HG03558 (cell line): Measurements from ENCODE around the gene MBTPS1.
A peak's percentile ranks its signal among the peaks of the same experiment; 100 is the strongest.

Experiments used
- ATAC-seq: cut with Tn5 transposase; IDR thresholded peaks from one replicate; pipeline ENCODE4 v1.9.1; 2021; ENCODE audit warnings: moderate number of reproducible peaks; ENCODE audit not compliant: unreplicated experiment; ENCODE audit errors: extremely low read depth

MBTPS1 gene

GRCh38 chr16:84116720-84117493, at the start of gene MBTPS1:
MBTPS1 (minus strand) TSS chr16:84116942; CDS start chr16:84101783, 15,159 bp downstream.
- peak; percentile 83 for ATAC-seq

DNA sequence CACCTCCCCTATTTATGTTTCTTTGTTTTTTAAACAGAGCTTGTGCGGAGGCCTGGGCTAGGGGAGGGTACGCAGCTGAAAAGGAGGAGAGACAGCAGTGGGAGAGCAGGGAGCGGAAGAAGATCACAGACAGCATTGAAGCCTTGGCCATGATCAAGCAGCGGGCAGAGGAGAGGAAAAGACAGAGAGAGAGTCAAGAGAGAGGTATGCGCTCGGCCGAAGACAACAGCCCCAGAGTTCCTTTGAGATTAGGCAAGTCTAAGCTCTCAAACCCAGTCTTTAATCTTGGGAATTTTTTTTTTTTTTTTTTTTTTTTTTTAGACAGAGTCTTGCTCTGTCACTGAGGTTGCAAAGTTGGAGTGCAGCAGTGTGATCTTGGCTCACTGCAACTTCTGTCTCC, 49.0 kb upstream of the MBTPS1 start:
- no peak for ATAC-seq

DNA sequence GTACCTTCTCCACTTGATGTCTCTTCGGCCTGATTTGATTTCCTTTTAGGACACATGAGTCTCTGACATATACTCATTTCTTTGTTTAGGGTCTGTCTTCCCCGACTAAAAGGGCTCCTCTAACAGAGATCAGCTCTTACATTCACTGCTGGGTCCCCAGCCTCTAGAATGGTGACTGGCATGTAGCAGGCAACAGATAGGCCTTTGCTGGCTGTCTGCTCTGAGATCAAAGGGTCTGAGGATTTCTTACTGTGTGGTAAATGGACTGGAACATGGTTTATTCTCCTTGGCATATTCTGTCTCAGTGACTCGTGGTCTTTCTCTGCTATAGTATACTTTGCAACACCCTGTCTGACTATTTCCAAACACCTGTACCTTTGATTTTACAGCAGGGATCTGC, 45.1 kb upstream of the MBTPS1 start:
- no peak for ATAC-seq

DNA sequence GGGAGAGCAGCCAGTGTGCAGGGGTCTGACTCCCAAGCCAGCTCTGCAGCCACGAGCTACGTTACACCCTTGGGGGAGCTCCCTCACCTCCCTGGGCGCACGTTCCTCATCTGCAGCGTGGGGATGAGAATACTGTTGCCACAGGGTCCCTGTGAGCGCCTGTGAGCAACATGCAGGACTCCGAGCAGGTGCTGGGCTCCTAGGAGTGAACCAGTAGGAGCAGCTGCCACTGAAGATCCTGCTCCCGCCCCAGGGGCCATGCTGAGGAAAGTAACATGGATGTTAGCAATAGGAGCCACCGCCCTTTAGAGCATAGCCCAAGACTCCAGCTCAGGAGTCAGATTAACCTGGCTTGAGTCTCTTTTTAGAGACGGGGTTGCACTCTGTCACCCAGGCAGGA, 44.3 kb upstream of the MBTPS1 start:
- ATAC-seq: no peak

DNA sequence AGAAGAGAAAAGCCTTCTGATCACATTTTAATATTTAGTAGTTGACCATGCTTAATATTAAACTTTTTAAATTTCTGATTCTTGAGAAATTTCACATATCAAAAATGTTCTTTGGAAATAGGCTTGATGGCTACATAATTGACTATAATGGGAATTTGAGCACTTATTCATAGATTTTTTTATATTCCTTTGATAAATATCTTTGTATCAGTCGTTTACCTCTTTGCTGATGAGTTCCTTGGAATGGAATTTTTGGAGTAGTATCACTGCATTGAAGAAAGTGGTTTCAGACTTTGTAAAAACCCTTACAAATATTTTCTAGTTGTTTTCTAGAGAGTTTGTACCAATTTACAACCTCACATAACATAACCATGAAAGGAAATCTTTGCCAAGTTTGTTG, 43.1 kb upstream of the MBTPS1 start:
- no peak for ATAC-seq

GRCh38 chr16:84159007-84159406, 42.3 kb upstream of the MBTPS1 start:
- no peak for ATAC-seq

GRCh38 chr16:84156342-84156784, 39.6 kb upstream of the MBTPS1 start:
- ATAC-seq: no peak

DNA sequence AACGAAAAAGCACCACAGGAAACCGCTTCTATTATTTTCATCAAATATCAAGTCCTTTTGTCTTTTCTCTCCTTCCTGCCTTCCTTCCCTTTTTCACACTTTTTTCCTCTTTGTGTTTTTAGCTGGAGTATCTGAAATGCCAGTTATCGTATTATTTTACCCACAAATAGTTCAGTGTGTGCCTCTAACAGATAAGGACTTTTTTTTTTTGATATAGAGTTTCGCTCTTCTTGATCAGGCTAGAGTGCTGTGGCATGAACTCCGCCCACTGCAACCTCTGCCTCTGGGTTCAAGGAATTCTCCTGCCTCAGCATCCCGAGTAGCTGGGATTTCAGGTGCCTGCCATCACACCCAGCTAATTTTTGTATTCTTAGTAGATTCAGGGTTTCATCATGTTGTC, 39.0 kb upstream of the MBTPS1 start:
- ATAC-seq: no peak

DNA sequence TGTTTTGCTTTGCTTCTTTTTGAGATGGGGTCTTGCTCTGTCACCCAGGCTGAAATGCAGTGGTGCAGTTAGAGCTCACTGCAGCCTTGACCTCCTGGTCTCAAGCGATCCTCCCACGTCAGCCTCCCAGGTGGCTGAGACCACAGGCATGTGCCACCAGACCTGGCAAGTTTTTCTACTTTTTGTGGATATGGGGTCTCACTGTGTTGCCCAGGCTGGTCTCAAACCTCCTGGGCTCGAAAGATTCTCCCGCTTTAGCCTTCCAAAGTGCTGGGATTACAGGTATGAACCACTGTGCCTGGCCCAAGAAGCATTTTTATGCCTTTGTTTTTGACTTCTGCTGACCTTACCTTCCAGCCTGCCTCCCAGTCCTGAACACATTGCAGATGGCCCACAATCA, 38.5 kb upstream of the MBTPS1 start:
- ATAC-seq: no peak

- ATAC-seq: no peak
Observed at GRCh38 chr16:84153660-84154214, 37.0 kb upstream of the MBTPS1 start.

DNA sequence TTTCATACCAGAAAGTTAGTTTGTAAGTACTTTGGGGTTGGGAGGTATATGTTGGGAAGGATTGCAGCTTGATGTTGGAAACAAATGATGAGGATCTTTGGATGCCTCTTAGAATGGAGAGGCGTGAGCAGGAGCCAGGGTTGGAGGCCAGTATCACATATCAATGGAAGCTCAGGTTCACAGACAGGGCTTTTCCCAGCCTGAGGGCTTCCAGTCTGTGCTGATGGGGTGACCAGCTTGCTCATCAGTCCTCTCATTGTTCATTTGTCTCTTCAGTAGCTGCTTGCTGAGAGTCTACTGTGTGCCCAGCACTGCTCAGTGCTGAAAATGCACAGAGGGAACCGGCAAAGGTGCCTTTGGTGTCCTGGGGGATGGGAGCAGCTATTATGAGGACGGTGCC, 34.2 kb upstream of the MBTPS1 start:
- ATAC-seq: no peak

- ATAC-seq: peak; percentile 44
Observed at GRCh38 chr16:84144859-84145639, 28.3 kb upstream of the MBTPS1 start, which contains the start of the genes DNAAF1 and HSDL1. DNAAF1 (plus strand) TSS chr16:84145308; CDS start chr16:84145441, 133 bp downstream. HSDL1 (minus strand) TSS chr16:84145177; CDS start chr16:84131321, 13,856 bp downstream.

DNA sequence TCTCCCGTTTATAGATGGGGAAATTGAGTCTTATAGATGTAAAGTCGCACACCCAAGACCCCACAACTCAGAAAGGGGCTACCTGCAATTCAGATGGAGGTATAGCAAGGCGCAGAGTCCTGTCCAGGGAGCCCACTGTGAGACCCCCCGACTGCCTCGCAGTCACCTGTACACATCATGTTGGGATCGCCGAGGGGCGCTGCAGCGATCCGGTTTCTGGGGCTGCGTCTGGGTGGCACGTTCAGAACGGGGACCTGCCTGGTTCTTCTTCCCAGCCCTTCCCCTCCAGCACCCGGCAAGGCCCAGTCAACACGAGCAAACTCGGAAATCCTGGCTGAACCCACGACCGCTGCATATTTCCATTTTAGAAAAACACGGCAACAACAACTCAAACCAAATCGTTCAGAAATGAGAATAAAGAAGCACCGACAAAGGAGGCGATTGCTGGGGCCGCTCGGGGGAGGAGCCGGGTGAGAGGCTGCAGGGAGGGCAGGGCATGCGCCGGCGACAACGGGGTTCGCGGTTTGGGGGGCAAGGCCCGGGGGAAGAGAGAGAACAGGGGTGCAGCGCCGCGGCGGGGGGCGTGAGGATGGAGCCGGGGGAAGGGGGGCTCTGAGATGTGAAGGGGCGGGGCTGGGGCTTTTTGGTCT, 27.6 kb upstream of the MBTPS1 start:
- no peak for ATAC-seq

DNA sequence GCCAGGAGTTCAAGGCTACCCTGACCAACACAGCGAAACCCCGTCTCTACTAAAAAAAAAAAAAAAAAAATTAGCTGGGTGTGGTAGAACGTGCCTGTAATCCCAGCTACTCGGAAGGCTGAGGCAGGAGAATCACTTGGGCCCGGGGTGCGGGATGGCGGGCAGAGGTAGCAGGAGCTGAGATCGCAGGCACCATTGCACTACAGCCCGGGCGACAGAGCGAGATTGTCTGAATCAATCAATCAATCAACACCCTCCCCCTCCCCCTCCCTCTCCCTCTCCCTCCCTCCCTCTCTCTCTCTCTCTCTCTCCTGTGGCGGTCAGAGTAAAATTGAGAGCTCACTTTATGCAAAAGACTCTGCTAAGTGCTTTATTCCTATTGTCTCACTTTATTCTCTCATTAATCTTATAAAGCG, 27.1 kb upstream of the MBTPS1 start:
- no peak for ATAC-seq

DNA sequence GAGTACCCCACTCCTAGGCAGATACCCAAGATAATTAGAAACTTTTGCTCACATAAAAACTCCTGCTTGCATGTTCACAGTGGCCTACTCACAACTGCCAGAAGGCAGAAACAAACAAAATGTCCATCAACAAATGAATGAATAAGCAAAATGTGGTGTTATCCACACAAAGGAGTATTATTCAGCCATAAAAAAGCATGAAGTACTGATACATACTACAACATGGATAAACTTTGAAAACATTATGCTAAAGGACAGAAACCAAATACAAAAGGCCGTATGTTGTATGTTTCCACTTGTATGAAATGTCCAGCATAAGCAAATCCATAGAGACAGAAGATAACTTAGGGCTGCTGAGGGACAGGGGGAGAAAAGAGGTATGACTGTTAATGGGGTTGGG, 26.3 kb upstream of the MBTPS1 start:
- no peak for ATAC-seq

- no peak for ATAC-seq
Observed at GRCh38 chr16:84141143-84141670, 24.5 kb upstream of the MBTPS1 start.

GRCh38 chr16:84139628-84140258, 23.0 kb upstream of the MBTPS1 start:
- no peak for ATAC-seq

DNA sequence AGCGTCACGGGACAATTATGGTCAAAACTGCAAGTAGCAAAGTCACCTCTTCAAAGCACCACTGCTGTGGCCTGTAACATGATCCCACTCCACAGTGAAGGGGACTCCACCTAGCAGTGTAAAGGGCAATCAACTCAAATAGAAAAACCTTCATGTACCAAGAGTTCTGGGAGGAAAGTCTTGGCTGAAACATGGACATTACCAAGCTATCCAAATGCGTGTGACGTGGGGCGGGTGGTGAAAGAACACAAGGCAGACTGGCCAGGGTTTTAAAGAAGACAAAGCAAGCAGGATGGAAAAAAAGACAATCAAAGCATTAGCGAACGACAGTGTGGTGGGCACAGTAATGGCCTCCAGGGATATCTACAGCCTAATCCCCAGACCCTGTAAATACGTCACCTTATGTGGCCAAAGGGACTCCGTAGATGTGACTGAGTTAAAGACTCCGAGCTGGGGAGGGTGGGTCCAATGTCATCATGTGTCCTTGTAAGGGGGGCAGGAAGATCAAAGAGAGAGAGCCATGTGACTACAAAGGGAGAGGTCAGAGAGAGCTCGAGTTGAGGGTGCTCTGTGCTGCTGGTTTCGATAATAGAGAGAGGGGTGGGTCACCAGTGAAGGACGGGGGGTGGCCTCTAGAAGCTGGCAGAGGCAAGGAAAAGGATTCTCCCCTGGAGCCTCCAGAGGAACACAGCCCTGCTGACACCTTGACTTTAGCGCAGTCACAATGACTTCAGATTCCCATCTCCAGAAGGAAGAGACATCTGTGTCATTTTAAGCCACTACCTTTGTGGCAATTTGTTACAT, 22.3 kb upstream of the MBTPS1 start:
- no peak for ATAC-seq

GRCh38 chr16:84138500-84138823, 21.7 kb upstream of the MBTPS1 start:
- ATAC-seq: no peak
